Dedifferentiated amniotic fluid mesenchymal stem cell (primary cell): ENCODE results near the gene HMOX1.

Experiments used
- DNase-seq: peaks from one replicate; pipeline ENCODE4 v3.0.0-alpha.2; 2016; ENCODE audit errors: extremely low spot score

Gene HMOX1

GRCh38 chr22:35406443-35406842 is 25.5 kb downstream of the HMOX1 start:
- DNase-seq: no peak

- DNase-seq: no peak
These were observed 26.5 kb downstream of the HMOX1 start for GRCh38 chr22:35407362-35407761.

GRCh38 chr22:35409783-35410662 is 29.1 kb downstream of the HMOX1 start:
- no peak for DNase-seq

- DNase-seq: no peak
These were observed 29.8 kb downstream of the HMOX1 start for GRCh38 chr22:35410663-35411034.

- no peak for DNase-seq
These were observed 30.2 kb downstream of the HMOX1 start for GRCh38 chr22:35411102-35411501.

- no peak for DNase-seq
These were observed 32.7 kb downstream of the HMOX1 start for GRCh38 chr22:35413624-35414023.

- DNase-seq: no peak
These were observed 36.7 kb downstream of the HMOX1 start for GRCh38 chr22:35417606-35418005.

- DNase-seq: no peak
These were observed 37.2 kb downstream of the HMOX1 start for GRCh38 chr22:35418088-35418487.

- DNase-seq: no peak
These were observed 37.8 kb downstream of the HMOX1 start for GRCh38 chr22:35418731-35419130.

GRCh38 chr22:35419756-35420155 is 38.9 kb downstream of the HMOX1 start:
- no peak for DNase-seq

GRCh38 chr22:35421121-35421520 is 40.2 kb downstream of the HMOX1 start:
- DNase-seq: no peak

GRCh38 chr22:35422145-35422544 is 41.2 kb downstream of the HMOX1 start:
- no peak for DNase-seq

GRCh38 chr22:35422936-35423335 is 42.0 kb downstream of the HMOX1 start:
- DNase-seq: no peak

- DNase-seq: no peak
These were observed 43.2 kb downstream of the HMOX1 start for GRCh38 chr22:35424081-35424480.

- DNase-seq: no peak
These were observed 43.9 kb downstream of the HMOX1 start for GRCh38 chr22:35424761-35425160.

- no peak for DNase-seq
These were observed 44.6 kb downstream of the HMOX1 start for GRCh38 chr22:35425546-35425945.

GRCh38 chr22:35425971-35426800 is 45.3 kb downstream of the HMOX1 start:
- DNase-seq: peak; percentile 19

GRCh38 chr22:35426801-35427140 is 45.9 kb downstream of the HMOX1 start:
- no peak for DNase-seq

GRCh38 chr22:35430897-35431322 is 50.0 kb downstream of the HMOX1 start:
- DNase-seq: peak; percentile 91

- no peak for DNase-seq
These were observed 50.8 kb downstream of the HMOX1 start for GRCh38 chr22:35431483-35432227.

- DNase-seq: no peak
These were observed 51.5 kb downstream of the HMOX1 start for GRCh38 chr22:35432228-35432905.
